BLaER1 (cell line): ENCODE data around the gene LSM12.
A peak's percentile ranks its signal among the peaks of the same experiment; 100 is the strongest.
"Not testable (repeated sequence)": the region's sequence is repeated elsewhere in the genome, so short reads cannot be mapped to it uniquely, and the experiment has no call there.

ENCODE experiments used
- H3K27ac ChIP-seq: shearing (Covaris generic); formaldehyde crosslinking; 2 replicates; pipeline ENCODE4 v1.8.1; 2022
- H3K27me3 ChIP-seq: shearing (Covaris generic); formaldehyde crosslinking; 2 replicates; pipeline ENCODE4 v1.8.1; 2022
- H3K36me3 ChIP-seq: shearing (Covaris generic); formaldehyde crosslinking; 2 replicates; pipeline ENCODE4 v1.8.1; 2022
- H3K4me1 ChIP-seq: shearing (Covaris generic); formaldehyde crosslinking; 2 replicates; pipeline ENCODE4 v1.8.1; 2022
- H3K4me2 ChIP-seq: shearing (Covaris generic); formaldehyde crosslinking; 2 replicates; pipeline ENCODE4 v1.8.1; 2022
- H3K4me3 ChIP-seq: shearing (Covaris generic); formaldehyde crosslinking; 2 replicates; pipeline ENCODE4 v1.8.1; 2022
- H3K9ac ChIP-seq: shearing (Covaris generic); formaldehyde crosslinking; 2 replicates; pipeline ENCODE4 v1.8.1; 2022
- H3K9me3 ChIP-seq: shearing (Covaris generic); formaldehyde crosslinking; 2 replicates; pipeline ENCODE4 v1.8.1; 2022
- H4K20me1 ChIP-seq: shearing (Covaris generic); formaldehyde crosslinking; 2 replicates; pipeline ENCODE4 v1.8.1; 2022
- Cebpa-rat ChIP-seq: shearing (Covaris generic); IDR thresholded peaks from 2 replicates; pipeline ENCODE4 v1.8.1; 2022

LSM12 gene

GRCh38 chr17:44067545-44067940, 1.1 kb upstream of the LSM12 start:
- Histone ChIP-seq H3K4me2 (peak overlapping the region; percentile 89), H3K4me1 (peaks cover 56% of the 10 kb centered on the region), H4K20me1 (peaks cover 35% of the 10 kb centered on the region), H3K9ac (no peak overlapping the region), H3K36me3 (peaks cover 23% of the 10 kb centered on the region), H3K9me3 (no peaks in the 10 kb centered on the region), H3K27me3 (no peaks in the 10 kb centered on the region), H3K27ac (peak overlapping the region; percentile 94; the same call in 1 of the 2 replicates), H3K4me3 (no peak overlapping the region)
- no peak for TF ChIP-seq Cebpa-rat

GRCh38 chr17:44065668-44066203, 735 bp downstream of the LSM12 start:
- H3K9ac ChIP-seq = peak overlapping the region; percentile 94
- no peak for TF ChIP-seq Cebpa-rat
- H3K27ac ChIP-seq = peak overlapping the region; percentile 94

GRCh38 chr17:44063704-44064639, 2.5 kb downstream of the LSM12 start:
- TF ChIP-seq Cebpa-rat = no peak
- Histone ChIP-seq H3K4me2 (peak overlapping the region; percentile 89), H3K36me3 (peaks cover 58% of the 10 kb centered on the region), H3K9me3 (no peaks in the 10 kb centered on the region), H4K20me1 (peaks cover 70% of the 10 kb centered on the region), H3K27ac (no peak overlapping the region), H3K27me3 (no peaks in the 10 kb centered on the region), H3K9ac (0 out of 2 replicates have a peak overlapping the region, but pooled peaks have one; percentile 24), H3K4me1 (peaks cover 32% of the 10 kb centered on the region), H3K4me3 (no peak overlapping the region)

More at GRCh38 chr17:44065668-44066203, 735 bp downstream of the LSM12 start:
- Histone ChIP-seq H3K36me3 (peaks cover 41% of the 10 kb centered on the region), H3K4me3 (peak overlapping the region; percentile 85), H3K4me1 (peaks cover 44% of the 10 kb centered on the region), H4K20me1 (peaks cover 53% of the 10 kb centered on the region), H3K4me2 (peak overlapping the region; percentile 89), H3K27me3 (no peaks in the 10 kb centered on the region), H3K9me3 (no peaks in the 10 kb centered on the region)

GRCh38 chr17:44062871-44063270, 3.6 kb downstream of the LSM12 start:
- H3K4me3 ChIP-seq = no peak overlapping the region
- no peak for TF ChIP-seq Cebpa-rat
- no peak overlapping the region for H3K4me2 ChIP-seq
- H3K4me1 ChIP-seq = peaks cover 32% of the 10 kb centered on the region
- peaks cover 69% of the 10 kb centered on the region for H3K36me3 ChIP-seq
- peaks cover 81% of the 10 kb centered on the region for H4K20me1 ChIP-seq
- 0 out of 2 replicates have a peak overlapping the region, but pooled peaks have one; percentile 24 for H3K9ac ChIP-seq
- no peak overlapping the region for H3K27ac ChIP-seq
- no peaks in the 10 kb centered on the region for H3K27me3 ChIP-seq
- H3K9me3 ChIP-seq = no peaks in the 10 kb centered on the region

- Histone ChIP-seq H3K36me3 (peaks cover 84% of the 10 kb centered on the region), H3K27ac (no peak overlapping the region), H3K4me1 (peaks cover 20% of the 10 kb centered on the region), H3K27me3 (no peaks in the 10 kb centered on the region), H3K4me2 (no peak overlapping the region), H3K4me3 (no peak overlapping the region), H3K9me3 (no peaks in the 10 kb centered on the region), H4K20me1 (peaks cover 93% of the 10 kb centered on the region), H3K9ac (no peak overlapping the region)
- no peak for TF ChIP-seq Cebpa-rat
Measured at GRCh38 chr17:44061446-44061845, 5.0 kb downstream of the LSM12 start.

GRCh38 chr17:44059101-44059892, 7.2 kb downstream of the LSM12 start:
- H3K27ac ChIP-seq = no peak overlapping the region

GRCh38 chr17:44053125-44053872, 13.2 kb downstream of the LSM12 start:
- H3K27ac ChIP-seq = no peak overlapping the region
- no peaks in the 10 kb centered on the region for H3K9me3 ChIP-seq

More at GRCh38 chr17:44059101-44059892, 7.2 kb downstream of the LSM12 start:
- H4K20me1 ChIP-seq = peaks cover 97% of the 10 kb centered on the region
- no peak overlapping the region for H3K4me3 ChIP-seq
- H3K4me2 ChIP-seq = no peak overlapping the region
- H3K27me3 ChIP-seq = no peaks in the 10 kb centered on the region
- no peak overlapping the region for H3K9ac ChIP-seq
- peaks cover 7% of the 10 kb centered on the region for H3K4me1 ChIP-seq
- H3K9me3 ChIP-seq = no peaks in the 10 kb centered on the region
- peaks cover 98% of the 10 kb centered on the region for H3K36me3 ChIP-seq
- TF ChIP-seq Cebpa-rat = no peak

GRCh38 chr17:44049294-44050060, 17.0 kb downstream of the LSM12 start:
- Histone ChIP-seq H3K9me3 (no peaks in the 10 kb centered on the region), H3K36me3 (peaks cover 87% of the 10 kb centered on the region), H3K4me2 (no peak overlapping the region), H3K27ac (no peak overlapping the region), H3K27me3 (no peaks in the 10 kb centered on the region), H4K20me1 (peaks cover 92% of the 10 kb centered on the region), H3K4me3 (no peak overlapping the region), H3K4me1 (no peaks in the 10 kb centered on the region), H3K9ac (no peak overlapping the region)
- TF ChIP-seq Cebpa-rat = no peak

More at GRCh38 chr17:44053125-44053872, 13.2 kb downstream of the LSM12 start:
- Histone ChIP-seq H3K9ac (no peak overlapping the region), H3K4me2 (no peak overlapping the region), H3K36me3 (peaks cover 97% of the 10 kb centered on the region), H3K4me1 (no peaks in the 10 kb centered on the region), H3K27me3 (no peaks in the 10 kb centered on the region), H4K20me1 (peaks cover 97% of the 10 kb centered on the region), H3K4me3 (no peak overlapping the region)
- no peak for TF ChIP-seq Cebpa-rat

- not testable (repeated sequence) for H3K4me3 ChIP-seq, H3K4me2 ChIP-seq, H3K9ac ChIP-seq, H3K27ac ChIP-seq, H3K27me3 ChIP-seq, H3K9me3 ChIP-seq
- H4K20me1 ChIP-seq = peaks cover 92% of the 10 kb centered on the region
- peaks cover 73% of the 10 kb centered on the region for H3K36me3 ChIP-seq
- 0 out of 2 replicates have a peak, but pooled peaks cover 11% of the 10 kb centered on the region for H3K4me1 ChIP-seq
Measured at GRCh38 chr17:44046893-44047292, 19.6 kb downstream of the LSM12 start.
